ENCODE measurements around the gene RASSF10. TPM values are rescaled to one million over a fixed set of nuclear protein-coding genes. Genes with fewer than 3 reads are reported as not detected.

The RASSF10 gene
- polyA plus RNA-seq, 2 of the 4 experiments (the other 2 are of a cell fraction) = 3.9 to 10.3 TPM

GRCh38 chr11:13008625-13009475 is at the start of gene RASSF10 (continued):
- no peak for TF ChIP-seq MAFK (IDR thresholded peaks at IDR 0.05; ENCODE audit: partially characterized antibody)
- no peak for TF ChIP-seq ZNF302 (CRISPR knock-in tag; IDR thresholded peaks at IDR 0.05)
- no peak for TF ChIP-seq RNF2 (IDR thresholded peaks at IDR 0.05; ENCODE audit: borderline replicate concordance, low read depth)

GRCh38 chr11:12961615-12962014 is 47.5 kb upstream of the RASSF10 start:
- ATAC-seq (peak in 1 of 2 experiments; percentile 34; a peak in 1 of 6 replicates), DNase-seq (ENCODE audit: low read depth in 1 of 2, low spot score in 1 of 2) (peak in 1 of 2 experiments; percentile 34), FAIRE-seq (no peak)
- ChIA-PET CTCF (interaction anchor here (0.6 to 9.7 kb wide), 20 partner anchors 15 to 673 kb away, joined by 3 to 141 read pairs (median 4); no protein-coding TSS in a partner anchor), POLR2A (interaction anchor here (0.6 kb wide), 1 partner anchor 315 kb away, joined by 5 read pairs; no protein-coding TSS in a partner anchor)
- 58% methylated on average over 2 of the region's 2 CpGs for WGBS (ENCODE audit: missing lambda C conversion rate)
- Histone ChIP-seq H3K4me1 (peaks cover 6% of the 10 kb centered on the region), H3K4me3 (no peak overlapping the region), H3K4me2 (no peak overlapping the region), H3K27ac (no peak overlapping the region), H3K9me3 (no peaks in the 10 kb centered on the region)
- TF ChIP-seq RAD21 (conservative IDR thresholded peaks at IDR 0.05 in 1 of 2, IDR thresholded peaks at IDR 0.05 in 1 of 2) (peak; percentile 55 to 59), RCOR1 (IDR thresholded peaks at IDR 0.05; ENCODE audit: low read depth, low read length) (no peak), CTCF (IDR thresholded peaks at IDR 0.05) (peak; percentile 45), SREBF2 (IDR thresholded peaks at IDR 0.05) (no peak), SMC3 (IDR thresholded peaks at IDR 0.05) (peak; percentile 51; the same call in 2 of the 3 replicates), PHF8 (IDR thresholded peaks at IDR 0.05; ENCODE audit: borderline replicate concordance, low read depth) (no peak), FOSL2 (IDR thresholded peaks at IDR 0.05) (no peak), FOSL2 (CRISPR knock-in tag; IDR thresholded peaks at IDR 0.05) (no peak), HOXB13 (CRISPR knock-in tag; IDR thresholded peaks at IDR 0.05; ENCODE audit: low read depth) (no peak), JUN (IDR thresholded peaks at IDR 0.05) (no peak), NFE2L2 (conservative IDR thresholded peaks at IDR 0.05; ENCODE audit: low read length) (no peak)

GRCh38 chr11:12962306-12962705 is 46.8 kb upstream of the RASSF10 start:
- Histone ChIP-seq H3K27ac (peak overlapping the region in 1 of 2 experiments; percentile 34; a peak in 3 of 6 replicates), H3K4me1 (peaks cover 6% of the 10 kb centered on the region), H3K4me2 (no peak overlapping the region), H3K9me3 (no peaks in the 10 kb centered on the region), H3K4me3 (no peak overlapping the region)
- WGBS (ENCODE audit: missing lambda C conversion rate) = 89% methylated on average over 10 of the region's 10 CpGs
- ChIA-PET CTCF (interaction anchor here (0.7 to 9.7 kb wide), 23 partner anchors 9 to 673 kb away, joined by 3 to 141 read pairs (median 5); no protein-coding TSS in a partner anchor), POLR2A (interaction anchor here (1.9 kb wide), 1 partner anchor 631 kb away, joined by 4 read pairs; no protein-coding TSS in a partner anchor)
- DNase-seq (ENCODE audit: low read depth in 1 of 2, low spot score in 1 of 2) = no peak
- ATAC-seq = no peak
- FAIRE-seq = no peak
- no peak for TF ChIP-seq POLR2AphosphoS2 (conservative IDR thresholded peaks at IDR 0.05; ENCODE audit: low read length)

- no peak for ATAC-seq
- ChIA-PET CTCF (interaction anchor here (0.9 to 9.7 kb wide), 25 partner anchors 10 to 674 kb away, joined by 3 to 141 read pairs (median 7); partner anchors contain the start of gene BTBD10), POLR2A (interaction anchor here (1.9 kb wide), 1 partner anchor 632 kb away, joined by 4 read pairs; no protein-coding TSS in a partner anchor)
- DNase-seq (ENCODE audit: low read depth in 1 of 2, low spot score in 1 of 2) = no peak
- Histone ChIP-seq H3K9me3 (no peaks in the 10 kb centered on the region), H3K4me3 (no peak overlapping the region), H3K4me1 (peaks cover 11% of the 10 kb centered on the region), H3K27ac (peak overlapping the region in 1 of 2 experiments; percentile 34; a peak in 2 of 6 replicates), H3K4me2 (no peak overlapping the region)
- no peak for FAIRE-seq
- TF ChIP-seq EHMT2 (IDR thresholded peaks at IDR 0.05; ENCODE audit: low read depth) (no peak), ZFP36 (IDR thresholded peaks at IDR 0.05; ENCODE audit: borderline replicate concordance, partially characterized antibody) (no peak), RNF2 (IDR thresholded peaks at IDR 0.05; ENCODE audit: borderline replicate concordance, low read depth) (no peak), CHD4 (IDR thresholded peaks at IDR 0.05; ENCODE audit: borderline replicate concordance) (no peak), HES2 (IDR thresholded peaks at IDR 0.05) (no peak), ZC3H11A (IDR thresholded peaks at IDR 0.05) (no peak), CTCF (IDR thresholded peaks at IDR 0.05) (no peak), JUN (IDR thresholded peaks at IDR 0.05) (no peak), ESRRA (IDR thresholded peaks at IDR 0.05; ENCODE audit: borderline replicate concordance, low read length) (no peak), NPAS2 (CRISPR knock-in tag; IDR thresholded peaks at IDR 0.05; ENCODE audit: borderline replicate concordance) (no peak), FOSB (CRISPR knock-in tag; IDR thresholded peaks at IDR 0.05) (no peak), ZNF302 (CRISPR knock-in tag; IDR thresholded peaks at IDR 0.05) (no peak), CHD2 (IDR thresholded peaks at IDR 0.05; ENCODE audit: low read length, partially characterized antibody) (no peak), SREBF2 (IDR thresholded peaks at IDR 0.05) (no peak), HDAC2 (IDR thresholded peaks at IDR 0.05) (no peak), KDM1A (IDR thresholded peaks at IDR 0.05; ENCODE audit: low read depth) (no peak), SMC3 (IDR thresholded peaks at IDR 0.05) (no peak)
- 91% methylated on average over 5 of the region's 5 CpGs for WGBS (ENCODE audit: missing lambda C conversion rate)
Observed at GRCh38 chr11:12963051-12963450, 46.1 kb upstream of the RASSF10 start.

Data from A549 (cell line).